SK-N-SH treated with all-trans-retinoic acid at 6 μM for 48 hours (cell line): ENCODE data around the gene ARHGAP26.

Experiments
- CREB5 ChIP-seq: fragments of 250-450 bp; sonication (Bioruptor Pico); IDR thresholded peaks from 2 replicates; pipeline ENCODE4 v1.5.1; 2020; ENCODE audit warnings: low read depth, mild to moderate bottlenecking, moderate library complexity
- CSRNP3 ChIP-seq: fragments of 250-450 bp; sonication (Bioruptor Pico); IDR thresholded peaks from 2 replicates; pipeline ENCODE4 v1.5.1; 2021; ENCODE audit warnings: mild to moderate bottlenecking, moderate library complexity
- ESRRG ChIP-seq: fragments of 250-450 bp; sonication (Bioruptor Pico); IDR thresholded peaks from 2 replicates; pipeline ENCODE4 v1.6.1; 2021; ENCODE audit warnings: mild to moderate bottlenecking
- ISL1 ChIP-seq: fragments of 250-450 bp; sonication (Bioruptor Pico); IDR thresholded peaks from 2 replicates; pipeline ENCODE4 v2.1.2; 2022; ENCODE audit warnings: mild to moderate bottlenecking, moderate library complexity
- OSR1 ChIP-seq: fragments of 250-450 bp; sonication (Bioruptor Pico); IDR thresholded peaks from 2 replicates; pipeline ENCODE4 v1.8.0; 2022; ENCODE audit warnings: moderate library complexity, mild to moderate bottlenecking, inconsistent platforms
- PATZ1 ChIP-seq: fragments of 250-450 bp; sonication (Bioruptor Pico); IDR thresholded peaks from 2 replicates; pipeline ENCODE4 v1.8.0; 2020; ENCODE audit warnings: mild to moderate bottlenecking, moderate library complexity, borderline replicate concordance
- POU6F1 ChIP-seq: fragments of 250-450 bp; sonication (Bioruptor Pico); IDR thresholded peaks from 2 replicates; pipeline ENCODE4 v1.8.0; 2021; ENCODE audit warnings: low read depth, mild to moderate bottlenecking, moderate library complexity, borderline replicate concordance
- TOX ChIP-seq: fragments of 250-450 bp; sonication (Bioruptor Pico); IDR thresholded peaks from 2 replicates; pipeline ENCODE4 v1.8.0; 2021; ENCODE audit warnings: mild to moderate bottlenecking, moderate library complexity, borderline replicate concordance
- TSHZ2 ChIP-seq: fragments of 250-450 bp; sonication (Bioruptor Pico); IDR thresholded peaks from 2 replicates; pipeline ENCODE4 v1.5.0; 2020; ENCODE audit warnings: mild to moderate bottlenecking, moderate library complexity
- ZFP30 ChIP-seq: fragments of 450-650 bp; formaldehyde crosslinking; IDR thresholded peaks from 2 replicates; pipeline ENCODE4 v1.5.0; 2022; ENCODE audit warnings: mild to moderate bottlenecking, moderate library complexity
- ZNF565 ChIP-seq: fragments of 450-650 bp; formaldehyde crosslinking; conservative IDR thresholded peaks from 2 replicates; pipeline ENCODE4 v1.5.0; 2020; ENCODE audit warnings: low read depth, mild to moderate bottlenecking, moderate library complexity
- ZNF70 ChIP-seq: fragments of 450-650 bp; formaldehyde crosslinking; IDR thresholded peaks from 2 replicates; pipeline ENCODE4 v1.5.0; 2020; ENCODE audit warnings: mild to moderate bottlenecking, moderate library complexity

- TF ChIP-seq TSHZ2 = no peak
- TF ChIP-seq TOX = no peak
- no peak for TF ChIP-seq PATZ1 (CRISPR knock-in tag)
- no peak for TF ChIP-seq ISL1
- TF ChIP-seq ZFP30 (CRISPR knock-in tag) = no peak
- TF ChIP-seq ZNF565 (CRISPR knock-in tag) = no peak
- no peak for TF ChIP-seq OSR1 (CRISPR knock-in tag)
- TF ChIP-seq CSRNP3 (CRISPR knock-in tag) = no peak
- TF ChIP-seq ZNF70 (CRISPR knock-in tag) = no peak
- TF ChIP-seq POU6F1 (CRISPR knock-in tag) = no peak
- TF ChIP-seq CREB5 (CRISPR knock-in tag) = no peak
- TF ChIP-seq ESRRG (CRISPR knock-in tag) = no peak
Measured at GRCh38 chr5:143188692-143189091, 418.5 kb downstream of the ARHGAP26 start.
